Fibroblast of the aortic adventitia (primary cell): ENCODE data around the gene ANKRD30A. TPM values are rescaled to one million over a fixed set of nuclear protein-coding genes. Genes with fewer than 3 reads are reported as not detected.

ENCODE experiments used
- DNase-seq: peaks from one replicate; pipeline ENCODE4 v3.0.0-alpha.2; 2010; ENCODE audit warnings: low read depth
- H3K4me3 ChIP-seq: 2 replicates; pipeline ENCODE4 v1.5.1; 2011; ENCODE audit warnings: low read depth, mild to moderate bottlenecking, control low read depth, low read length, moderate library complexity
- CTCF ChIP-seq: IDR thresholded peaks from 2 replicates; pipeline ENCODE4 v1.5.1; 2011; ENCODE audit warnings: mild to moderate bottlenecking, low read length, control low read depth, inconsistent platforms; ENCODE audit not compliant: insufficient read depth
- total RNA-seq: library from RNA; depleted of rRNA; stranded (reverse); fragments of >200 nt; gene quantifications from 2 replicates; pipeline ENCODE4 v1.2.3, GENCODE V29; 2012; ENCODE audit warnings: low replicate concordance

Gene ANKRD30A
- total RNA-seq, 1 donor: not detected

GRCh38 chr10:37304036-37304435 is 178.6 kb downstream of the ANKRD30A start:
- DNase-seq: no peak
- H3K4me3 ChIP-seq: no peak overlapping the region
- TF ChIP-seq CTCF: no peak

GRCh38 chr10:37314350-37314749 is 189.0 kb downstream of the ANKRD30A start:
- no peak overlapping the region for H3K4me3 ChIP-seq
- TF ChIP-seq CTCF: no peak
- DNase-seq: no peak

GRCh38 chr10:37314862-37315261 is 189.5 kb downstream of the ANKRD30A start:
- H3K4me3 ChIP-seq: no peak overlapping the region
- TF ChIP-seq CTCF: no peak
- DNase-seq: no peak

- TF ChIP-seq CTCF: no peak
- no peak for DNase-seq
- H3K4me3 ChIP-seq: no peak overlapping the region
Observed at GRCh38 chr10:37344413-37344812, 219.0 kb downstream of the ANKRD30A start.

- no peak for DNase-seq
- no peak for TF ChIP-seq CTCF
- H3K4me3 ChIP-seq: no peak overlapping the region
Observed at GRCh38 chr10:37379991-37380390, 254.6 kb downstream of the ANKRD30A start.

GRCh38 chr10:37381271-37381670 is 255.9 kb downstream of the ANKRD30A start:
- TF ChIP-seq CTCF: no peak
- no peak overlapping the region for H3K4me3 ChIP-seq
- DNase-seq: no peak

GRCh38 chr10:37384923-37385322 is 259.5 kb downstream of the ANKRD30A start:
- TF ChIP-seq CTCF: no peak
- H3K4me3 ChIP-seq: no peak overlapping the region
- no peak for DNase-seq
